ENCODE data around the gene GLRX.

DNA sequence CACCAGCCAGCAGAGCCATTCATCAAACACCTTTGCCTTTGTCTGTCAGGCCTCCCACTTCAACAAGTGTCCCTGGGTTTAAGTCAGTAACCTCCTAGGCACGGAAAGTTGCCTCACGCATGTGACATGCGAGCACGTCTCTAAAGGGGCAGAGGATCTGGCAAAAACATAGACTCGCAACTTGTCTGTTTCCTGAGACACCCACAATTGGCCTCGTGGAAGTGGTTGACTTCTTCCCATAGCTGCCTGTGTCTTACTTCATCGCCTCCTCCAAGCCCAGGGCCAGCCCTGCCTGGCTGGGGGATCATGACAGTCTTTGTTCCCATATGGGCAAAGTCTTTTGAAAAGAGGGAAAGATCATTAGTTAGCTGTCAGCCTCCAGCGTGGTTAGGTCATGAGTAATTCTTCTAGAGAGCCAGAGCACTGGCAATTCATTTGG is 35.5 kb upstream of the GLRX start:
- TF ChIP-seq, protein P1, sequence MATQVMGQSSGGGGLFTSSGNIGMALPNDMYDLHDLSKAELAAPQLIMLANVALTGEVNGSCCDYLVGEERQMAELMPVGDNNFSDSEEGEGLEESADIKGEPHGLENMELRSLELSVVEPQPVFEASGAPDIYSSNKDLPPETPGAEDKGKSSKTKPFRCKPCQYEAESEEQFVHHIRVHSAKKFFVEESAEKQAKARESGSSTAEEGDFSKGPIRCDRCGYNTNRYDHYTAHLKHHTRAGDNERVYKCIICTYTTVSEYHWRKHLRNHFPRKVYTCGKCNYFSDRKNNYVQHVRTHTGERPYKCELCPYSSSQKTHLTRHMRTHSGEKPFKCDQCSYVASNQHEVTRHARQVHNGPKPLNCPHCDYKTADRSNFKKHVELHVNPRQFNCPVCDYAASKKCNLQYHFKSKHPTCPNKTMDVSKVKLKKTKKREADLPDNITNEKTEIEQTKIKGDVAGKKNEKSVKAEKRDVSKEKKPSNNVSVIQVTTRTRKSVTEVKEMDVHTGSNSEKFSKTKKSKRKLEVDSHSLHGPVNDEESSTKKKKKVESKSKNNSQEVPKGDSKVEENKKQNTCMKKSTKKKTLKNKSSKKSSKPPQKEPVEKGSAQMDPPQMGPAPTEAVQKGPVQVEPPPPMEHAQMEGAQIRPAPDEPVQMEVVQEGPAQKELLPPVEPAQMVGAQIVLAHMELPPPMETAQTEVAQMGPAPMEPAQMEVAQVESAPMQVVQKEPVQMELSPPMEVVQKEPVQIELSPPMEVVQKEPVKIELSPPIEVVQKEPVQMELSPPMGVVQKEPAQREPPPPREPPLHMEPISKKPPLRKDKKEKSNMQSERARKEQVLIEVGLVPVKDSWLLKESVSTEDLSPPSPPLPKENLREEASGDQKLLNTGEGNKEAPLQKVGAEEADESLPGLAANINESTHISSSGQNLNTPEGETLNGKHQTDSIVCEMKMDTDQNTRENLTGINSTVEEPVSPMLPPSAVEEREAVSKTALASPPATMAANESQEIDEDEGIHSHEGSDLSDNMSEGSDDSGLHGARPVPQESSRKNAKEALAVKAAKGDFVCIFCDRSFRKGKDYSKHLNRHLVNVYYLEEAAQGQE (IDR thresholded peaks at IDR 0.05; ENCODE audit: insufficient replicate concordance, low read depth): no peak
- TF ChIP-seq, protein P2, sequence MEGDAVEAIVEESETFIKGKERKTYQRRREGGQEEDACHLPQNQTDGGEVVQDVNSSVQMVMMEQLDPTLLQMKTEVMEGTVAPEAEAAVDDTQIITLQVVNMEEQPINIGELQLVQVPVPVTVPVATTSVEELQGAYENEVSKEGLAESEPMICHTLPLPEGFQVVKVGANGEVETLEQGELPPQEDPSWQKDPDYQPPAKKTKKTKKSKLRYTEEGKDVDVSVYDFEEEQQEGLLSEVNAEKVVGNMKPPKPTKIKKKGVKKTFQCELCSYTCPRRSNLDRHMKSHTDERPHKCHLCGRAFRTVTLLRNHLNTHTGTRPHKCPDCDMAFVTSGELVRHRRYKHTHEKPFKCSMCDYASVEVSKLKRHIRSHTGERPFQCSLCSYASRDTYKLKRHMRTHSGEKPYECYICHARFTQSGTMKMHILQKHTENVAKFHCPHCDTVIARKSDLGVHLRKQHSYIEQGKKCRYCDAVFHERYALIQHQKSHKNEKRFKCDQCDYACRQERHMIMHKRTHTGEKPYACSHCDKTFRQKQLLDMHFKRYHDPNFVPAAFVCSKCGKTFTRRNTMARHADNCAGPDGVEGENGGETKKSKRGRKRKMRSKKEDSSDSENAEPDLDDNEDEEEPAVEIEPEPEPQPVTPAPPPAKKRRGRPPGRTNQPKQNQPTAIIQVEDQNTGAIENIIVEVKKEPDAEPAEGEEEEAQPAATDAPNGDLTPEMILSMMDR (IDR thresholded peaks at IDR 0.05; ENCODE audit: insufficient read depth, low read length): no peak
- TF ChIP-seq GABPA (IDR thresholded peaks at IDR 0.05; ENCODE audit: low read depth): no peak
- TF ChIP-seq POLR2AphosphoS5 (IDR thresholded peaks at IDR 0.05; ENCODE audit: low read depth): no peak
